ENCODE data around the gene SYTL1. TPM values are rescaled to one million over a fixed set of nuclear protein-coding genes. Genes with fewer than 3 reads are reported as not detected.

SYTL1 gene, protein sequence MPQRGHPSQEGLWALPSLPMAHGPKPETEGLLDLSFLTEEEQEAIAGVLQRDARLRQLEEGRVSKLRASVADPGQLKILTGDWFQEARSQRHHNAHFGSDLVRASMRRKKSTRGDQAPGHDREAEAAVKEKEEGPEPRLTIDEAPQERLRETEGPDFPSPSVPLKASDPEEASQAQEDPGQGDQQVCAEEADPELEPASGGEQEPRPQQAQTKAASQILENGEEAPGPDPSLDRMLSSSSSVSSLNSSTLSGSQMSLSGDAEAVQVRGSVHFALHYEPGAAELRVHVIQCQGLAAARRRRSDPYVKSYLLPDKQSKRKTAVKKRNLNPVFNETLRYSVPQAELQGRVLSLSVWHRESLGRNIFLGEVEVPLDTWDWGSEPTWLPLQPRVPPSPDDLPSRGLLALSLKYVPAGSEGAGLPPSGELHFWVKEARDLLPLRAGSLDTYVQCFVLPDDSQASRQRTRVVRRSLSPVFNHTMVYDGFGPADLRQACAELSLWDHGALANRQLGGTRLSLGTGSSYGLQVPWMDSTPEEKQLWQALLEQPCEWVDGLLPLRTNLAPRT
- total RNA-seq, result 1 to 10 TPM in 1 of 4 donors, under 1 TPM in 3; 0.41 to 1.3 (median 0.68) TPM
- polyA plus RNA-seq, result under 1 TPM; 0.13 to 0.23 (median 0.14) TPM
- long read RNA-seq, donor 1, result 0 reads
- long read RNA-seq, donor 2, partial matches to known transcripts, result 1 of 2 reads
- long read RNA-seq, donor 2, other reads (novel, unspliced or antisense), result 0 of 2 reads

DNA sequence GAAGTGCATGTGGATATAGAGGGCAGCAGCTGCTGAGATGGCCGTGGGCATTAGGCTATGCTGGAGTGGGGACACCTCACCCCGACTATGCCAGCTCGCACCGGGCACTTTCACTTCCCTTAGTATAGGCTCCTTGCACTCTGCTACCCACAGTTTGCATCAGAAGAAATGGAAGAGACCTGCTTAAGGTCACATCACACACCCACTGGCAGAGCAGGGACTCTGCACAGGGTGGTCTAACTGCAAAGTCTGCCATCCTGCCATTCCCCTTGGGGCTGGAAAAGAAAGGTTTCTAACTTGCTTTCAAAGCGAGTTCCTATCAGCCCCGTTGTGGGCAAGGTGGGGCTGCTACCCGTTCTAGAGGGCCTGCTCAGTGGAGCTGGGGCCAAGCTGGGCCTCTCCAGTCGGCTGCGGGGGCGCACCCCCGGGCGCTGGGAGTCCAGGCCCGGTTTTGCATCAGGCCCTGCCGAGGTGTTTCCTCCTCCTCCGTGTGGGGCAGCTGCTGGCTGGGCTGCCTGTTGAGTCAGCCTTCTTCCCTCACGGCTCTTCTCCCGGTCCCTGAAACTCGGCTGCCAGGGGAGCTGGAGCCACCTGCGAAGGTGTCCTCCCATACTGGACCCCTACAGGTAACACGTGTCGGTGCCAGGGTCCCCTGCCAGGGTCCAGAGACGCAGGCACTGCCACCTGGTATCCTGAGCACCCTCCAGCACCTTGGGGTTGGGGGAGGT lies at the start of gene SYTL1:
TSS of gene SYTL1 (plus strand) at position 498 of the 728 bp plus-strand sequence. CDS start 3,313 bp downstream, outside the sequence.
- intact Hi-C loops (cut with DNase I), result loop anchor here in 1 of 2 donors (10.0 kb wide), 1 partner anchor 1667 kb away; no protein-coding TSS in a partner anchor
- DNase-seq (no peak), ATAC-seq (peak in 2 of 4 donors; percentile 23 to 32)
- 40 to 45% (median 41%) methylated on average over 21 to 22 of the region's 22 CpGs for WGBS, 3 donors
- peaks cover 0 to 3% (median 0%) of the 10 kb centered on the region in 3 donors for H3K27me3 ChIP-seq (ENCODE audit: insufficient read depth in 3 of 3, low read length in 2 of 3)
- TF ChIP-seq, protein P1, sequence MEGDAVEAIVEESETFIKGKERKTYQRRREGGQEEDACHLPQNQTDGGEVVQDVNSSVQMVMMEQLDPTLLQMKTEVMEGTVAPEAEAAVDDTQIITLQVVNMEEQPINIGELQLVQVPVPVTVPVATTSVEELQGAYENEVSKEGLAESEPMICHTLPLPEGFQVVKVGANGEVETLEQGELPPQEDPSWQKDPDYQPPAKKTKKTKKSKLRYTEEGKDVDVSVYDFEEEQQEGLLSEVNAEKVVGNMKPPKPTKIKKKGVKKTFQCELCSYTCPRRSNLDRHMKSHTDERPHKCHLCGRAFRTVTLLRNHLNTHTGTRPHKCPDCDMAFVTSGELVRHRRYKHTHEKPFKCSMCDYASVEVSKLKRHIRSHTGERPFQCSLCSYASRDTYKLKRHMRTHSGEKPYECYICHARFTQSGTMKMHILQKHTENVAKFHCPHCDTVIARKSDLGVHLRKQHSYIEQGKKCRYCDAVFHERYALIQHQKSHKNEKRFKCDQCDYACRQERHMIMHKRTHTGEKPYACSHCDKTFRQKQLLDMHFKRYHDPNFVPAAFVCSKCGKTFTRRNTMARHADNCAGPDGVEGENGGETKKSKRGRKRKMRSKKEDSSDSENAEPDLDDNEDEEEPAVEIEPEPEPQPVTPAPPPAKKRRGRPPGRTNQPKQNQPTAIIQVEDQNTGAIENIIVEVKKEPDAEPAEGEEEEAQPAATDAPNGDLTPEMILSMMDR (IDR thresholded peaks at IDR 0.05), result no peak
- H3K4me1 ChIP-seq, result no peaks in the 10 kb centered on the region
- H3K9me3 ChIP-seq, result no peaks in the 10 kb centered on the region
- H3K4me3 ChIP-seq, result peak within 1 kb of the TSS; percentile 4
- peaks cover 0 to 6% of the 10 kb centered on the region in 2 donors for H3K36me3 ChIP-seq (ENCODE audit: insufficient read depth in 1 of 2, low read depth in 1 of 2)
- no peak within 1 kb of the TSS for H3K27ac ChIP-seq

DNA sequence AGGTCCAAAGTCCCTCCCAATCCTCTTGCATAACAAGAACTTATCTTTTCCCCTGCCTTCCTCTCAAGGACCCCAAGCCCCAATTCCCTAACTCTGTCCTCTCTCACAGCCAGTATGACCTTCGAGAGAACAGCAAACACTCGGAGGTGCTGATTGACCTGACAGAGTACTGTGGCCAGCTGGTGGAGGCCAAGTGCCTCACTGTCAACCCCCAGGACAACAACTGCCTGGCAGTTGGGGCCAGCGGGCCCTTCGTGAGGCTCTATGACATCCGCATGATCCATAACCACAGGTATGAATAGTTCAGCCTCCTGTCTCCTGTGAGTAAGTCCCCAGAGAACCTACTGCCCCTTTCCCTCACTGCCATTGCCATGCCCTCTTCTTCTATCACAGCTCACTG lies 49.7 kb upstream of the SYTL1 start:
- ATAC-seq (peak in 1 of 4 donors; percentile 50), DNase-seq (no peak)
- Histone ChIP-seq H3K27me3 (ENCODE audit: insufficient read depth in 3 of 3, low read length in 2 of 3) (no peaks in the 10 kb centered on the region), H3K27ac (no peak overlapping the region), H3K9me3 (no peaks in the 10 kb centered on the region), H3K4me1 (no peaks in the 10 kb centered on the region), H3K4me3 (no peak overlapping the region), H3K36me3 (ENCODE audit: insufficient read depth in 1 of 2, low read depth in 1 of 2) (peaks cover 8 to 80% of the 10 kb centered on the region in 2 donors)
- 84 to 88% (median 87%) methylated on average over 5 of the region's 5 CpGs for WGBS, 3 donors
- intact Hi-C loops (cut with DNase I), result no loop called here
- TF ChIP-seq, protein P1 (IDR thresholded peaks at IDR 0.05), result no peak

DNA sequence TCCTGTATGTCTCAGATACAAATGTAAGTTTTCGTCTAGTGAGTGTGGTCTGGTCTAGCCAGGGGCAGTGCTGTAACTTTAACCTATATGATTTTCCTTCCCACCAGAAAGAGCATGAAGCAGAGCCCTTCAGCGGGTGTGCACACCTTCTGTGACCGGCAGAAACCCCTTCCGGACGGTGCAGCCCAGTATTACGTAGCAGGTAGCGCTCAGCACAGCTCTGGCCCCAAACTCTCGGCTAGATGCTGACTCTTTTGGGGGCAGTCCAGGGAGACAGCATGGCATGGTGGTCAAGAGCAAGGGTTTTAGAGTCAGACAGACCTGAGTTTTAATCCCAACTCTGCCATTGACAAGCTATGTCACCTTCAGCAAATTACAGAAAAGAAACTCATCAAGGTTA lies 47.9 kb upstream of the SYTL1 start:
- TF ChIP-seq, protein P1 (IDR thresholded peaks at IDR 0.05), result no peak
- H3K4me3 ChIP-seq, result no peak overlapping the region
- 92 to 93% (median 93%) methylated on average over 8 of the region's 8 CpGs for WGBS, 3 donors
- no peaks in the 10 kb centered on the region for H3K9me3 ChIP-seq
- ATAC-seq (no peak), DNase-seq (no peak)
- H3K4me1 ChIP-seq, result peaks cover 12% of the 10 kb centered on the region
- intact Hi-C loops (cut with DNase I), result no loop called here
- H3K27me3 ChIP-seq (ENCODE audit: insufficient read depth in 3 of 3, low read length in 2 of 3), result no peaks in the 10 kb centered on the region
- peaks cover 5 to 86% of the 10 kb centered on the region in 2 donors for H3K36me3 ChIP-seq (ENCODE audit: insufficient read depth in 1 of 2, low read depth in 1 of 2)
- no peak overlapping the region for H3K27ac ChIP-seq

DNA sequence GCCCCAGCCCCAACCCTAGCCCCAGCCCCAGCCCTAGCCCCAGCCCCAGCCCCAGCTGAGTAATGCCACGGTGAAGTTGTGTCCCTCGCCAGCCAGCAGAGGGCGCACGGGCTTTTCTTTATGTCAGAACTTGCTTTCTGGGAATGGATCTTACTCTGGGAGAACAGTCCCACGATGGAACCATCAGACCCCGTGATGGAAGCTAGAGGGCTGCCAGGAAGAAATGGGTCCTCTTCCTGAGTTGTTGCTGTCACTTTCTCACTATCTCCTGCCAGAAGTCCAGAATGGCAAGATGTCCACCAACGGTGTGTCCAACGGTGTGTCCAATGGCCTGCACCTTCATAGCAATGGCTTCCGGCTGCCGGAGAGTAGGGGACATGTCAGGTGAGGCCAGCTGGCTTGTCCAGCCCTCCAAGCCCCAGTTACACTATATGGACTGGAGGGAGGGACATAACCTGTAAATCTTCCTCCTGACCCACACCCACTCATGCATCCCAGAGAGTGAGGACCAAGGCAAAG lies 45.0 kb upstream of the SYTL1 start:
- intact Hi-C loops (cut with DNase I), result loop anchor here (5.0 kb wide), 3 partner anchors 195 to 365 kb away; no protein-coding TSS in a partner anchor
- Histone ChIP-seq H3K36me3 (ENCODE audit: insufficient read depth in 1 of 2, low read depth in 1 of 2) (peaks cover 2 to 86% of the 10 kb centered on the region in 2 donors), H3K4me3 (no peak overlapping the region), H3K4me1 (peaks cover 30% of the 10 kb centered on the region), H3K27ac (no peak overlapping the region), H3K9me3 (no peaks in the 10 kb centered on the region), H3K27me3 (ENCODE audit: insufficient read depth in 3 of 3, low read length in 2 of 3) (no peaks in the 10 kb centered on the region)
- 34 to 37% (median 35%) methylated on average over 10 of the region's 10 CpGs for WGBS, 3 donors
- DNase-seq (peak; percentile 75 to 87), ATAC-seq (peak in 3 of 4 donors; percentile 25 to 40 (median 33))
- TF ChIP-seq, protein P1 (IDR thresholded peaks at IDR 0.05), result peak; percentile 55

All from psoas muscle (tissue), 8 donors.